Measurements from ENCODE around the gene WNT7B. TPM values are rescaled to one million over a fixed set of nuclear protein-coding genes. Genes with fewer than 3 reads are reported as not detected.

Gene WNT7B
- total and polyA plus RNA-seq, 10 of the 15 experiments (the other 5 are each of a cell fraction or from before 2014, with no cell fraction given), result 0.12 TPM; not detected in 9

DNA sequence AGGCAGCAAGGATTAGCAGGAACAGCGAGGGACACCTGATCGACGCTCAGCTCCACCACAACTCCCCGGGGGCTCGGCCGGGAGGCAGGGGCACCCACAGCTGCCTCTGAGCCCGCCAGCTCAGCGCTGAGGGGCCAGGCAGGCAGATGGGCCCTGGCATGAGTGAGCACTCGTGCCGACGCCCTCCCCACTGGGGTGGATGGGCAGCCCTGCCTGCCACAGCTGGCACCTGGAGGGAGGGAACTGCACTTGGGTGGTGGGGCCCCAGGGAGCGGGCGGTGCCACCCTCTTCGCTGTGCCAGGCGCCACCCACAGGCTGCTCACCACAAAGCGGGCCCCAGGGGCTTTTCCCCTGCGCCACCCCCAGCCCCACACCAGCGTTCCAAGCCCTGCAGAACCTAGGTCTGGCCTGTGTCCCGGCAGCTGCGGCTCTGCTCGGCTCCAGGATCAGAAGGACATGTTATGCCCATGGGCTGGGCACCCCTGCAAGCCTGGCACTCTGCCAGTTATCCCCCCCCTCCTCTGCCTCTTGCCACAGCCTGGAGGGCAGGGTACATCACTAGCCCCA lies 28.8 kb downstream of the WNT7B start:
- ATAC-seq (no peak), FAIRE-seq (no peak), DNase-seq (ENCODE audit: low read depth, low spot score) (no peak)
- in situ Hi-C loops (cut with MboI) (no loop called here), intact Hi-C loops (cut with micrococcal nuclease; ENCODE audit: unreplicated experiment) (no loop called here)
- H3K4me2 ChIP-seq (ENCODE audit: control insufficient read depth, insufficient read depth), result no peak overlapping the region
- H3K27me3 ChIP-seq (replicated peaks in 1 of 2; ENCODE audit: control insufficient read depth in 2 of 2, insufficient read depth in 2 of 2, low read length in 1 of 2), result no peaks in the 10 kb centered on the region; a peak in 1 of 4 replicates
- H3K4me3 ChIP-seq, result no peak overlapping the region
- TF ChIP-seq POLR2AphosphoS5 (IDR thresholded peaks at IDR 0.05; ENCODE audit: low read length) (no peak), RAD21 (IDR thresholded peaks at IDR 0.05; ENCODE audit: insufficient read depth, low read depth, low read length) (no peak), ZNF274 (IDR thresholded peaks at IDR 0.05; ENCODE audit: insufficient read depth, insufficient read length) (no peak), KDM1A (IDR thresholded peaks at IDR 0.05; ENCODE audit: borderline replicate concordance) (no peak), HCFC1 (IDR thresholded peaks at IDR 0.05; ENCODE audit: low read length) (no peak), MTA2 (IDR thresholded peaks at IDR 0.05; ENCODE audit: low read depth) (no peak), BMI1 (IDR thresholded peaks at IDR 0.05; ENCODE audit: borderline replicate concordance) (no peak), CREM (IDR thresholded peaks at IDR 0.05; ENCODE audit: low read depth) (no peak), KAT2A (conservative IDR thresholded peaks at IDR 0.05; ENCODE audit: control insufficient read depth, low read depth, low read length) (no peak)
- TF ChIP-seq, protein P1, sequence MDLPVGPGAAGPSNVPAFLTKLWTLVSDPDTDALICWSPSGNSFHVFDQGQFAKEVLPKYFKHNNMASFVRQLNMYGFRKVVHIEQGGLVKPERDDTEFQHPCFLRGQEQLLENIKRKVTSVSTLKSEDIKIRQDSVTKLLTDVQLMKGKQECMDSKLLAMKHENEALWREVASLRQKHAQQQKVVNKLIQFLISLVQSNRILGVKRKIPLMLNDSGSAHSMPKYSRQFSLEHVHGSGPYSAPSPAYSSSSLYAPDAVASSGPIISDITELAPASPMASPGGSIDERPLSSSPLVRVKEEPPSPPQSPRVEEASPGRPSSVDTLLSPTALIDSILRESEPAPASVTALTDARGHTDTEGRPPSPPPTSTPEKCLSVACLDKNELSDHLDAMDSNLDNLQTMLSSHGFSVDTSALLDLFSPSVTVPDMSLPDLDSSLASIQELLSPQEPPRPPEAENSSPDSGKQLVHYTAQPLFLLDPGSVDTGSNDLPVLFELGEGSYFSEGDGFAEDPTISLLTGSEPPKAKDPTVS (IDR thresholded peaks at IDR 0.05; ENCODE audit: low read depth, low read length), result no peak
- TF ChIP-seq, protein P2, sequence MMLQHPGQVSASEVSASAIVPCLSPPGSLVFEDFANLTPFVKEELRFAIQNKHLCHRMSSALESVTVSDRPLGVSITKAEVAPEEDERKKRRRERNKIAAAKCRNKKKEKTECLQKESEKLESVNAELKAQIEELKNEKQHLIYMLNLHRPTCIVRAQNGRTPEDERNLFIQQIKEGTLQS (IDR thresholded peaks at IDR 0.05; ENCODE audit: borderline replicate concordance, extremely low read depth, low read depth, low read length), result no peak
- TF ChIP-seq, protein P3, sequence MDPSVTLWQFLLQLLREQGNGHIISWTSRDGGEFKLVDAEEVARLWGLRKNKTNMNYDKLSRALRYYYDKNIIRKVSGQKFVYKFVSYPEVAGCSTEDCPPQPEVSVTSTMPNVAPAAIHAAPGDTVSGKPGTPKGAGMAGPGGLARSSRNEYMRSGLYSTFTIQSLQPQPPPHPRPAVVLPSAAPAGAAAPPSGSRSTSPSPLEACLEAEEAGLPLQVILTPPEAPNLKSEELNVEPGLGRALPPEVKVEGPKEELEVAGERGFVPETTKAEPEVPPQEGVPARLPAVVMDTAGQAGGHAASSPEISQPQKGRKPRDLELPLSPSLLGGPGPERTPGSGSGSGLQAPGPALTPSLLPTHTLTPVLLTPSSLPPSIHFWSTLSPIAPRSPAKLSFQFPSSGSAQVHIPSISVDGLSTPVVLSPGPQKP (IDR thresholded peaks at IDR 0.05; ENCODE audit: low read depth, low read length), result no peak
- TF ChIP-seq, protein P4, sequence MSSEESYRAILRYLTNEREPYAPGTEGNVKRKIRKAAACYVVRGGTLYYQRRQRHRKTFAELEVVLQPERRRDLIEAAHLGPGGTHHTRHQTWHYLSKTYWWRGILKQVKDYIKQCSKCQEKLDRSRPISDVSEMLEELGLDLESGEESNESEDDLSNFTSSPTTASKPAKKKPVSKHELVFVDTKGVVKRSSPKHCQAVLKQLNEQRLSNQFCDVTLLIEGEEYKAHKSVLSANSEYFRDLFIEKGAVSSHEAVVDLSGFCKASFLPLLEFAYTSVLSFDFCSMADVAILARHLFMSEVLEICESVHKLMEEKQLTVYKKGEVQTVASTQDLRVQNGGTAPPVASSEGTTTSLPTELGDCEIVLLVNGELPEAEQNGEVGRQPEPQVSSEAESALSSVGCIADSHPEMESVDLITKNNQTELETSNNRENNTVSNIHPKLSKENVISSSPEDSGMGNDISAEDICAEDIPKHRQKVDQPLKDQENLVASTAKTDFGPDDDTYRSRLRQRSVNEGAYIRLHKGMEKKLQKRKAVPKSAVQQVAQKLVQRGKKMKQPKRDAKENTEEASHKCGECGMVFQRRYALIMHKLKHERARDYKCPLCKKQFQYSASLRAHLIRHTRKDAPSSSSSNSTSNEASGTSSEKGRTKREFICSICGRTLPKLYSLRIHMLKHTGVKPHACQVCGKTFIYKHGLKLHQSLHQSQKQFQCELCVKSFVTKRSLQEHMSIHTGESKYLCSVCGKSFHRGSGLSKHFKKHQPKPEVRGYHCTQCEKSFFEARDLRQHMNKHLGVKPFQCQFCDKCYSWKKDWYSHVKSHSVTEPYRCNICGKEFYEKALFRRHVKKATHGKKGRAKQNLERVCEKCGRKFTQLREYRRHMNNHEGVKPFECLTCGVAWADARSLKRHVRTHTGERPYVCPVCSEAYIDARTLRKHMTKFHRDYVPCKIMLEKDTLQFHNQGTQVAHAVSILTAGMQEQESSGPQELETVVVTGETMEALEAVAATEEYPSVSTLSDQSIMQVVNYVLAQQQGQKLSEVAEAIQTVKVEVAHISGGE (CRISPR knock-in tag; IDR thresholded peaks at IDR 0.05), result no peak
- no peak overlapping the region for H3K27ac ChIP-seq (ENCODE audit: control insufficient read depth, insufficient read depth)
- ChIA-PET POLR2A (interaction anchor here (0.6 kb wide), 2 partner anchors 60 to 392 kb away, joined by 9 to 10 read pairs; no protein-coding TSS in a partner anchor), RAD21 (ENCODE audit: unreplicated experiment) (no interaction called here), CTCF (no interaction called here), SMC1A (ENCODE audit: uncharacterized antibody, unreplicated experiment) (no interaction called here)
- H3K9me3 ChIP-seq (replicated peaks; ENCODE audit: control insufficient read depth, insufficient read depth, low read length), result no peaks in the 10 kb centered on the region
- 3% methylated on average over 21 of the region's 21 CpGs for WGBS (ENCODE audit: insufficient coverage, insufficient replicate concordance, low lambda C conversion rate, missing lambda C conversion rate)
- H3K4me1 ChIP-seq (ENCODE audit: control insufficient read depth, insufficient read depth, low read length), result no peaks in the 10 kb centered on the region
- no peaks in the 10 kb centered on the region for H4K20me1 ChIP-seq (ENCODE audit: control insufficient read depth, insufficient read depth)
- H3K9ac ChIP-seq (ENCODE audit: control insufficient read depth, insufficient read depth, low read length), result no peak overlapping the region
- no peaks in the 10 kb centered on the region for H3K79me2 ChIP-seq (ENCODE audit: control insufficient read depth, insufficient read depth, low read length)
- no peak overlapping the region for H2AFZ ChIP-seq (ENCODE audit: control insufficient read depth, low read depth, low read length)
- no peaks in the 10 kb centered on the region for H3K36me3 ChIP-seq (ENCODE audit: control insufficient read depth in 2 of 2, insufficient read depth in 2 of 2, low read length in 1 of 2)
- no TSS peak for BruUV-seq (replicated peaks)
